ENCODE data around the gene UBL5.

UBL5 gene

GRCh38 chr19:9878511-9879196, 50.9 kb downstream of the UBL5 start:
- H3K79me2 ChIP-seq (ENCODE audit: insufficient read depth, low read length) = no peaks in the 10 kb centered on the region
- H3F3A ChIP-seq (ENCODE audit: insufficient read depth, low read length) = no peaks in the 10 kb centered on the region
- H3K4me2 ChIP-seq (ENCODE audit: low read length) = no peak overlapping the region
- no peaks in the 10 kb centered on the region for H3K9me2 ChIP-seq (ENCODE audit: low read depth, low read length)
- H3K9ac ChIP-seq (ENCODE audit: low read length) = no peak overlapping the region
- no peak overlapping the region for H2AFZ ChIP-seq (ENCODE audit: low read length)
- no peak for TF ChIP-seq CTCF (IDR thresholded peaks at IDR 0.05; ENCODE audit: low read length)
- TF ChIP-seq EZH2 (IDR thresholded peaks at IDR 0.05; ENCODE audit: borderline replicate concordance, low read length) = no peak
- H3K4me1 ChIP-seq (ENCODE audit: insufficient read depth, low read length, severe bottlenecking) = no peaks in the 10 kb centered on the region
- H4K20me1 ChIP-seq (ENCODE audit: insufficient read depth, low read length) = no peaks in the 10 kb centered on the region
- no peaks in the 10 kb centered on the region for H3K27me3 ChIP-seq (ENCODE audit: insufficient read depth, low read length)
- H3K4me3 ChIP-seq (ENCODE audit: low read depth, low read length, poor library complexity, severe bottlenecking) = no peak overlapping the region
- H3K36me3 ChIP-seq (ENCODE audit: insufficient read depth, low read length) = no peaks in the 10 kb centered on the region
- H3K9me3 ChIP-seq (ENCODE audit: low read length) = no peaks in the 10 kb centered on the region
- no peak overlapping the region for H3K27ac ChIP-seq (ENCODE audit: low read depth, low read length, poor library complexity, severe bottlenecking)
